ENCODE measurements around the gene CORO7.

CORO7 gene

GRCh38 chr16:4341250-4341649, 75.1 kb downstream of the CORO7 start:
- 97% methylated on average over 13 of the region's 13 CpGs for WGBS
- Histone ChIP-seq H3K27ac (ENCODE audit: low read length, poor library complexity, severe bottlenecking) (no peak overlapping the region), H2BK120ac (ENCODE audit: low read depth, low read length) (no peak overlapping the region), H3K36me3 (ENCODE audit: control insufficient read depth in 1 of 2, insufficient read depth in 2 of 2, low read depth in 1 of 2, low read length in 2 of 2) (peaks cover 42 to 65% of the 10 kb centered on the region in 2 experiments), H3K79me1 (replicated peaks; ENCODE audit: low read length, poor library complexity, severe bottlenecking) (peaks cover 59% of the 10 kb centered on the region), H2BK15ac (ENCODE audit: low read depth, poor library complexity, severe bottlenecking) (no peak overlapping the region), H3K18ac (ENCODE audit: low read depth in 1 of 2, low read length in 2 of 2) (no peak overlapping the region), H3K4ac (ENCODE audit: low read depth in 1 of 2, low read length in 2 of 2) (no peak overlapping the region), H3K9me3 (ENCODE audit: control insufficient read depth, low read length) (no peaks in the 10 kb centered on the region), H2AFZ (ENCODE audit: low read depth, low read length) (no peak overlapping the region), H3K14ac (ENCODE audit: low read length in 2 of 2) (no peak overlapping the region), H2BK12ac (ENCODE audit: low read length in 2 of 2) (no peak overlapping the region), H3K27me3 (ENCODE audit: control insufficient read depth in 1 of 2, insufficient read depth in 1 of 2, low read length in 2 of 2) (no peaks in the 10 kb centered on the region), H3K4me2 (ENCODE audit: low read length, poor library complexity, severe bottlenecking) (no peak overlapping the region), H4K91ac (ENCODE audit: low read length) (no peak overlapping the region), H2AK5ac (ENCODE audit: low read length, severe bottlenecking) (no peak overlapping the region), H4K8ac (ENCODE audit: low read length) (peak overlapping the region; percentile 12), H3K4me3 (ENCODE audit: insufficient read depth in 1 of 2, low read depth in 1 of 2, low read length in 2 of 2) (no peak overlapping the region), H3K9ac (ENCODE audit: low read length) (no peak overlapping the region), H3K23ac (ENCODE audit: low read length in 2 of 2) (no peak overlapping the region), H3K4me1 (ENCODE audit: control insufficient read depth, insufficient read depth, low read depth, low read length) (peaks cover 23% of the 10 kb centered on the region), H2BK5ac (ENCODE audit: low read depth, low read length, poor library complexity, severe bottlenecking) (no peak overlapping the region)
- DNase-seq = no peak

DNA sequence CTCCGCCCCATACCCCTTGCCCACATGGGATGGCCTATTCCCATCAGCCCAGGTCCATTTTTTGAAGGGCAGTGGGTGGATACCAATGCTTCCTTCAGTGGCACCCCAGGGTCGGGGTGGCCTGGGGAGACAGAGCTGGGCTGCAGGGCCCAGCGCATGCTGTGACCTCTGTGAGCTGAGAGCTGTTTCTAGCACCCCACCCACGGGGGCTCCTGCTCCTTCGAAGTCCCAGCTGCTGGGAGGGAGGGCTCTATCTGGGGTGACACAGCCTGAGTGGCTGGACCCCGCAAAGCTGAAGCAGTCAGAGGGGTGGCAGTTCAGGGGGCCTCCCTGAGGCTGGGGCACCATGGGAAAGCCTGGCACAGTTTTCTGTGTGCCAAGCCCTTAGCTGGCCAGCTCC, 76.0 kb downstream of the CORO7 start:
- Histone ChIP-seq H3K9ac (ENCODE audit: low read length) (no peak overlapping the region), H3K14ac (ENCODE audit: low read length in 2 of 2) (no peak overlapping the region), H2AFZ (ENCODE audit: low read depth, low read length) (no peak overlapping the region), H3K36me3 (ENCODE audit: control insufficient read depth in 1 of 2, insufficient read depth in 2 of 2, low read depth in 1 of 2, low read length in 2 of 2) (peaks cover 48 to 72% of the 10 kb centered on the region in 2 experiments), H4K8ac (ENCODE audit: low read length) (no peak overlapping the region), H2AK5ac (ENCODE audit: low read length, severe bottlenecking) (no peak overlapping the region), H3K9me3 (ENCODE audit: control insufficient read depth, low read length) (no peaks in the 10 kb centered on the region), H2BK15ac (ENCODE audit: low read depth, poor library complexity, severe bottlenecking) (no peak overlapping the region), H2BK12ac (ENCODE audit: low read length in 2 of 2) (no peak overlapping the region), H3K4me3 (ENCODE audit: insufficient read depth in 1 of 2, low read depth in 1 of 2, low read length in 2 of 2) (no peak overlapping the region), H2BK120ac (ENCODE audit: low read depth, low read length) (no peak overlapping the region), H3K18ac (ENCODE audit: low read depth in 1 of 2, low read length in 2 of 2) (no peak overlapping the region), H3K79me1 (replicated peaks; ENCODE audit: low read length, poor library complexity, severe bottlenecking) (peaks cover 59% of the 10 kb centered on the region), H3K4ac (ENCODE audit: low read depth in 1 of 2, low read length in 2 of 2) (no peak overlapping the region), H3K4me2 (ENCODE audit: low read length, poor library complexity, severe bottlenecking) (no peak overlapping the region), H3K4me1 (ENCODE audit: control insufficient read depth, insufficient read depth, low read depth, low read length) (peaks cover 23% of the 10 kb centered on the region), H4K91ac (ENCODE audit: low read length) (no peak overlapping the region), H3K23ac (ENCODE audit: low read length in 2 of 2) (no peak overlapping the region), H3K27me3 (ENCODE audit: control insufficient read depth in 1 of 2, insufficient read depth in 1 of 2, low read length in 2 of 2) (no peaks in the 10 kb centered on the region), H2BK5ac (ENCODE audit: low read depth, low read length, poor library complexity, severe bottlenecking) (no peak overlapping the region), H3K27ac (ENCODE audit: low read length, poor library complexity, severe bottlenecking) (no peak overlapping the region)
- DNase-seq = no peak
- 100% methylated on average over 6 of the region's 6 CpGs for WGBS

DNA sequence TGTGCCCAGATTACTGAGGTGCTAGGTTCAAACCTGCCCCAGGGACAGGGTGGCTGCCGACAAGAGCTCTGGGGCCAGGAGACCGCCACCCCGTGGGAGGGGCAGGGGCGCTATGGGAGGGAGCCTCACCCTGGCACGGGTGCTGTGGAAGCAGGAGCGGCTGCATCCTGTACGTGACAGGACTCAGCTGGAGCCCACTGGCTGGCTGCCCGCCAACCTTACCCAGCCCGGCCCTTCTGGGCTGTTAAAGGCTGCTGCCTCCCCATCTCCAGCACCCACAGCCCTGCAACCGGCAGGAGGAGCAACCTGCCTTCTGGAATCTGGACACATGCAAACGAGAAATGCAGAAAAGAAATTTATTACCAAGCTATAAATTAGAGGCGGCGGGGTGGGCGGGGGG, 76.5 kb downstream of the CORO7 start:
- H3K4me3 ChIP-seq (ENCODE audit: insufficient read depth in 1 of 2, low read depth in 1 of 2, low read length in 2 of 2) = no peak overlapping the region

DNA sequence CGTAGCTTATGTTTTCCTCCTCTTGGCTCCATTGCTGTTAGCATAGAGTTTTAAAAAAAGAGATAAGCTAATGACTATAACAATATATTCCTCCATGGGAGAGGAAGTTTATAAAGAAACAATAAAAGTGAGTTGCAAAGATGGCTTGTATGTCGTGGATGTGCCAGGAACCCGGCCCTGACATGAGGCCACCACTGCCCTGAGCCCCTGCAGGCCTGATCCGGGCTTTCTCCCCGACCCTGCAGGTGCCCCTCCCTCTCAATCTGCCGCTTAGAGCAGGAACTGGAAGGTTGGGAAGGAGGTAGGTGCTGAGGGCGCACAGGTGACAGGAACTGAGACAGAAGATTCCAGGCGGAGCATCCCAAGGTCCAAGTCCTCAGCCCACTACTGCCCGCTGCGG, 76.9 kb downstream of the CORO7 start:
- H3K27ac ChIP-seq (ENCODE audit: low read length, poor library complexity, severe bottlenecking) = no peak overlapping the region
- H3K79me1 ChIP-seq (replicated peaks; ENCODE audit: low read length, poor library complexity, severe bottlenecking) = peaks cover 65% of the 10 kb centered on the region
- 95% methylated on average over 9 of the region's 10 CpGs for WGBS
- H2BK5ac ChIP-seq (ENCODE audit: low read depth, low read length, poor library complexity, severe bottlenecking) = no peak overlapping the region
- H3K18ac ChIP-seq (ENCODE audit: low read depth in 1 of 2, low read length in 2 of 2) = no peak overlapping the region
- no peaks in the 10 kb centered on the region for H3K9me3 ChIP-seq (ENCODE audit: control insufficient read depth, low read length)
- no peak overlapping the region for H3K14ac ChIP-seq (ENCODE audit: low read length in 2 of 2)
- H2AK5ac ChIP-seq (ENCODE audit: low read length, severe bottlenecking) = no peak overlapping the region
- H3K4me2 ChIP-seq (ENCODE audit: low read length, poor library complexity, severe bottlenecking) = no peak overlapping the region
- no peak overlapping the region for H4K8ac ChIP-seq (ENCODE audit: low read length)
- no peak overlapping the region for H3K23ac ChIP-seq (ENCODE audit: low read length in 2 of 2)
- no peak overlapping the region for H2BK12ac ChIP-seq (ENCODE audit: low read length in 2 of 2)
- no peaks in the 10 kb centered on the region for H3K27me3 ChIP-seq (ENCODE audit: control insufficient read depth in 1 of 2, insufficient read depth in 1 of 2, low read length in 2 of 2)
- H3K4ac ChIP-seq (ENCODE audit: low read depth in 1 of 2, low read length in 2 of 2) = no peak overlapping the region
- H3K4me1 ChIP-seq (ENCODE audit: control insufficient read depth, insufficient read depth, low read depth, low read length) = peaks cover 26% of the 10 kb centered on the region
- H2BK120ac ChIP-seq (ENCODE audit: low read depth, low read length) = no peak overlapping the region
- no peak for DNase-seq
- no peak overlapping the region for H2AFZ ChIP-seq (ENCODE audit: low read depth, low read length)
- H3K4me3 ChIP-seq (ENCODE audit: insufficient read depth in 1 of 2, low read depth in 1 of 2, low read length in 2 of 2) = no peak overlapping the region
- no peak overlapping the region for H4K91ac ChIP-seq (ENCODE audit: low read length)
- H3K36me3 ChIP-seq (ENCODE audit: control insufficient read depth in 1 of 2, insufficient read depth in 2 of 2, low read depth in 1 of 2, low read length in 2 of 2) = peaks cover 58 to 78% of the 10 kb centered on the region in 2 experiments
- H2BK15ac ChIP-seq (ENCODE audit: low read depth, poor library complexity, severe bottlenecking) = no peak overlapping the region
- no peak overlapping the region for H3K9ac ChIP-seq (ENCODE audit: low read length)

More for the DNA sequence above, 76.5 kb downstream of the CORO7 start:
- Histone ChIP-seq H4K8ac (ENCODE audit: low read length) (peak overlapping the region; percentile 28), H2BK15ac (ENCODE audit: low read depth, poor library complexity, severe bottlenecking) (no peak overlapping the region), H3K27me3 (ENCODE audit: control insufficient read depth in 1 of 2, insufficient read depth in 1 of 2, low read length in 2 of 2) (no peaks in the 10 kb centered on the region), H3K18ac (ENCODE audit: low read depth in 1 of 2, low read length in 2 of 2) (no peak overlapping the region), H2BK5ac (ENCODE audit: low read depth, low read length, poor library complexity, severe bottlenecking) (no peak overlapping the region), H3K9me3 (ENCODE audit: control insufficient read depth, low read length) (no peaks in the 10 kb centered on the region), H3K36me3 (ENCODE audit: control insufficient read depth in 1 of 2, insufficient read depth in 2 of 2, low read depth in 1 of 2, low read length in 2 of 2) (peaks cover 53 to 73% of the 10 kb centered on the region in 2 experiments), H2BK12ac (ENCODE audit: low read length in 2 of 2) (no peak overlapping the region), H3K9ac (ENCODE audit: low read length) (no peak overlapping the region), H3K27ac (ENCODE audit: low read length, poor library complexity, severe bottlenecking) (no peak overlapping the region), H3K4me1 (ENCODE audit: control insufficient read depth, insufficient read depth, low read depth, low read length) (peaks cover 25% of the 10 kb centered on the region), H3K4me2 (ENCODE audit: low read length, poor library complexity, severe bottlenecking) (no peak overlapping the region), H2AFZ (ENCODE audit: low read depth, low read length) (no peak overlapping the region), H3K4ac (ENCODE audit: low read depth in 1 of 2, low read length in 2 of 2) (no peak overlapping the region), H3K14ac (ENCODE audit: low read length in 2 of 2) (peak overlapping the region in 1 of 2 experiments; percentile 50), H3K23ac (ENCODE audit: low read length in 2 of 2) (no peak overlapping the region), H4K91ac (ENCODE audit: low read length) (no peak overlapping the region), H3K79me1 (replicated peaks; ENCODE audit: low read length, poor library complexity, severe bottlenecking) (peaks cover 62% of the 10 kb centered on the region), H2BK120ac (ENCODE audit: low read depth, low read length) (no peak overlapping the region), H2AK5ac (ENCODE audit: low read length, severe bottlenecking) (no peak overlapping the region)
- DNase-seq = no peak
- WGBS = 84% methylated on average over 14 of the region's 14 CpGs

All from mesenchymal stem cell (in vitro differentiated cells and primary cell).